Measurements from ENCODE around the gene CRYL1. TPM values are rescaled to one million over a fixed set of nuclear protein-coding genes. Genes with fewer than 3 reads are reported as not detected.

CRYL1 gene
- total and polyA plus RNA-seq, 2 of the 13 experiments (the other 11 are each of a cell fraction or from before 2014, with no cell fraction given): 57.2 to 115 TPM

- Histone ChIP-seq H3K4me3 (replicated peaks in 1 of 3; ENCODE audit: insufficient read depth in 1 of 3, low read depth in 2 of 3, low read length in 3 of 3) (no peak overlapping the region), H4K20me1 (ENCODE audit: insufficient read depth, low read length) (no peaks in the 10 kb centered on the region), H3K27ac (ENCODE audit: extremely low read length, insufficient read depth, low read length) (no peak overlapping the region), H3K9me3 (ENCODE audit: low read length) (no peaks in the 10 kb centered on the region), H3K4me2 (ENCODE audit: low read depth, low read length) (no peak overlapping the region), H3K36me3 (replicated peaks in 1 of 2; ENCODE audit: control insufficient read depth in 1 of 2, insufficient read depth in 2 of 2, low read length in 2 of 2) (no peaks in the 10 kb centered on the region), H2AFZ (ENCODE audit: low read length) (no peak overlapping the region), H3K4me1 (ENCODE audit: insufficient read depth, low read length) (no peaks in the 10 kb centered on the region), H3K27me3 (ENCODE audit: control insufficient read depth in 1 of 2, insufficient read depth in 2 of 2, low read length in 2 of 2) (no peaks in the 10 kb centered on the region), H3K9ac (ENCODE audit: insufficient read depth, low read depth, low read length) (no peak overlapping the region), H3K79me2 (ENCODE audit: insufficient read depth, low read length) (no peaks in the 10 kb centered on the region)
- ChIA-PET CTCF (ENCODE audit: low intra/inter-chr PET ratio, low total read pairs) (no interaction called here), POLR2A (no interaction called here)
- BruUV-seq (replicated peaks): no TSS peak
- FAIRE-seq: no peak
- in situ Hi-C loops (cut with HindIII; ENCODE audit: extremely low pct_ligation_motif_present, low pct_unique_long_range_greater_than_20kb) (no loop called here), intact Hi-C loops (cut with micrococcal nuclease; ENCODE audit: unreplicated experiment) (no loop called here)
- 80% methylated on average over 20 of the region's 30 CpGs for WGBS (ENCODE audit: low lambda C conversion rate)
- DNase-seq (ENCODE audit: low spot score): no peak
- no peak for ATAC-seq
- no peak for TF ChIP-seq ZNF619 (CRISPR knock-in tag; IDR thresholded peaks at IDR 0.05)
- TF ChIP-seq ZNF414 (CRISPR knock-in tag; IDR thresholded peaks at IDR 0.05): no peak
- TF ChIP-seq NR2C2 (CRISPR knock-in tag; IDR thresholded peaks at IDR 0.05; ENCODE audit: borderline replicate concordance): no peak
- no peak for TF ChIP-seq SYNCRIP (IDR thresholded peaks at IDR 0.05; ENCODE audit: insufficient read depth, low read depth, low read length)
- TF ChIP-seq ZNF431 (CRISPR knock-in tag; IDR thresholded peaks at IDR 0.05; ENCODE audit: borderline replicate concordance, low read depth): no peak
- no peak for TF ChIP-seq MXD3 (CRISPR knock-in tag; IDR thresholded peaks at IDR 0.05)
- TF ChIP-seq TCF7 (IDR thresholded peaks at IDR 0.05; ENCODE audit: low read depth): no peak
- TF ChIP-seq ZNF83 (CRISPR knock-in tag; IDR thresholded peaks at IDR 0.05; ENCODE audit: borderline replicate concordance): no peak
- no peak for TF ChIP-seq ZNF549 (CRISPR knock-in tag; IDR thresholded peaks at IDR 0.05)
- TF ChIP-seq ZBTB2 (CRISPR knock-in tag; IDR thresholded peaks at IDR 0.05; ENCODE audit: low read depth): no peak
- no peak for TF ChIP-seq ATAD3A (CRISPR knock-in tag; IDR thresholded peaks at IDR 0.05)
- TF ChIP-seq JARID2 (CRISPR knock-in tag; IDR thresholded peaks at IDR 0.05; ENCODE audit: insufficient replicate concordance): no peak
- TF ChIP-seq ARHGAP35 (CRISPR knock-in tag; IDR thresholded peaks at IDR 0.05; ENCODE audit: borderline replicate concordance): no peak
- TF ChIP-seq ZNF276 (CRISPR knock-in tag; IDR thresholded peaks at IDR 0.05; ENCODE audit: low read depth): no peak
- TF ChIP-seq HCFC1 (IDR thresholded peaks at IDR 0.05; ENCODE audit: low read depth, low read length): no peak
- no peak for TF ChIP-seq E2F1 (CRISPR knock-in tag; IDR thresholded peaks at IDR 0.05)
Observed at GRCh38 chr13:20394506-20394905, 131.2 kb downstream of the CRYL1 start.

Measured in HepG2 (cell line).